Neural cell (in vitro differentiated cells): ENCODE data around the gene LACRT. TPM values are rescaled to one million over a fixed set of nuclear protein-coding genes. Genes with fewer than 3 reads are reported as not detected.

Source experiments
- H2AFZ ChIP-seq: fragments of 200-600, 300-800 bp; sonication (generic), shearing (Covaris generic); 2 replicates; pipeline ENCODE4 v1.6.0; 2014; ENCODE audit warnings: low read depth, mild to moderate bottlenecking, antibody characterized with exemption, low read length, moderate library complexity
- H3F3A ChIP-seq: fragments of 200-600 bp; shearing (Covaris generic); 2 replicates; pipeline ENCODE4 v1.6.1; 2016; ENCODE audit warnings: mild to moderate bottlenecking, moderate library complexity, mixed read lengths, antibody characterized with exemption, low read length; ENCODE audit not compliant: insufficient read depth, poor library complexity, severe bottlenecking
- H3K27ac ChIP-seq: fragments of 200-600, 300-800 bp; sonication (generic), shearing (Covaris generic); 2 replicates; pipeline ENCODE4 v1.5.1; 2014; ENCODE audit warnings: mild to moderate bottlenecking, low read length, moderate library complexity
- H3K27me3 ChIP-seq: fragments of 300-800, 200-600 bp; sonication (generic), shearing (Covaris generic); 2 replicates; pipeline ENCODE4 v1.6.0; 2014; ENCODE audit warnings: mild to moderate bottlenecking, low read depth, low read length, moderate library complexity; ENCODE audit not compliant: insufficient read depth
- H3K36me3 ChIP-seq: fragments of 300-800, 200-600 bp; sonication (generic), shearing (Covaris generic); 2 replicates; pipeline ENCODE4 v1.5.1; 2014; ENCODE audit warnings: mild to moderate bottlenecking, antibody characterized with exemption, low read length, moderate library complexity; ENCODE audit not compliant: insufficient read depth
- H3K4me2 ChIP-seq: fragments of 300-800, 200-600 bp; sonication (generic), shearing (Covaris generic); 2 replicates; pipeline ENCODE4 v1.6.0; 2014; ENCODE audit warnings: mild to moderate bottlenecking, low read length
- H3K4me3 ChIP-seq: fragments of 300-800, 200-600 bp; sonication (generic), shearing (Covaris generic); 2 replicates; pipeline ENCODE4 v1.5.1; 2014; ENCODE audit warnings: mild to moderate bottlenecking, low read length, moderate library complexity
- H3K79me2 ChIP-seq: fragments of 200-600 bp; shearing (Covaris generic); replicated peaks from 2 replicates; pipeline ENCODE4 v1.6.0; 2014; ENCODE audit warnings: mild to moderate bottlenecking, low read length, moderate library complexity; ENCODE audit not compliant: insufficient read depth
- H3K9ac ChIP-seq: fragments of 300-800, 200-600 bp; sonication (generic), shearing (Covaris generic); 2 replicates; pipeline ENCODE4 v1.6.1; 2016; ENCODE audit warnings: mild to moderate bottlenecking, low read length, mixed read lengths
- H3K9me2 ChIP-seq: fragments of 200-600 bp; shearing (Covaris generic); 2 replicates; pipeline ENCODE4 v1.6.1; 2016; ENCODE audit warnings: mild to moderate bottlenecking, low read length, mixed read lengths; ENCODE audit not compliant: insufficient read depth
- H3K9me3 ChIP-seq: fragments of 200-600, 300-800 bp; sonication (generic), shearing (Covaris generic); 2 replicates; pipeline ENCODE4 v1.6.1; 2016; ENCODE audit warnings: mild to moderate bottlenecking, mixed run types, low read length, moderate library complexity, mixed read lengths
- H4K20me1 ChIP-seq: fragments of 200-600 bp; shearing (Covaris generic); 2 replicates; pipeline ENCODE4 v1.6.1; 2016; ENCODE audit warnings: mild to moderate bottlenecking, mixed run types; ENCODE audit not compliant: insufficient read depth
- CTCF ChIP-seq: fragments of 450-650 bp; IDR thresholded peaks from 2 replicates; pipeline ENCODE4 v1.5.1; 2014; ENCODE audit warnings: antibody characterized with exemption, mild to moderate bottlenecking, moderate library complexity; ENCODE audit not compliant: poor library complexity, severe bottlenecking
- EP300 ChIP-seq: fragments of 450-650 bp; conservative IDR thresholded peaks from 2 replicates; pipeline ENCODE4 v1.6.1; 2014; ENCODE audit warnings: antibody characterized with exemption, mild to moderate bottlenecking, moderate library complexity; ENCODE audit not compliant: poor library complexity, severe bottlenecking
- EZH2 ChIP-seq: fragments of 200-600, 300-800 bp; shearing (Covaris generic), sonication (generic); IDR thresholded peaks from 2 replicates; pipeline ENCODE4 v1.6.1; 2014; ENCODE audit warnings: antibody characterized with exemption, low read length, borderline replicate concordance, mild to moderate bottlenecking; ENCODE audit not compliant: insufficient read depth, poor library complexity, severe bottlenecking
- MXI1 ChIP-seq: fragments of 450-650 bp; conservative IDR thresholded peaks from 2 replicates; pipeline ENCODE4 v1.6.1; 2014; ENCODE audit warnings: antibody characterized with exemption, mild to moderate bottlenecking; ENCODE audit not compliant: poor library complexity, severe bottlenecking
- POLR2AphosphoS5 ChIP-seq: IDR thresholded peaks from 2 replicates; pipeline ENCODE4 v1.6.1; 2012
- RAD21 ChIP-seq: fragments of 450-650 bp; conservative IDR thresholded peaks from 2 replicates; pipeline ENCODE4 v1.6.1; 2014; ENCODE audit warnings: antibody characterized with exemption, mild to moderate bottlenecking, moderate library complexity
- REST ChIP-seq: IDR thresholded peaks from 2 replicates; pipeline ENCODE4 v1.6.1; 2012; ENCODE audit warnings: borderline replicate concordance
- SMC3 ChIP-seq: fragments of 450-650 bp; conservative IDR thresholded peaks from 2 replicates; pipeline ENCODE4 v1.6.1; 2014; ENCODE audit warnings: antibody characterized with exemption, mild to moderate bottlenecking, moderate library complexity; ENCODE audit not compliant: poor library complexity
- TAF1 ChIP-seq: IDR thresholded peaks from 2 replicates; pipeline ENCODE4 v1.6.1; 2012; ENCODE audit warnings: low read depth
- polyA plus RNA-seq: library from polyadenylated mRNA; depleted of rRNA; stranded (reverse); fragments of >200 nt; gene quantifications from 2 replicates; pipeline ENCODE4 v1.2.3, GENCODE V29; 2014

The LACRT gene
- polyA plus RNA-seq, 1 donor from 2014 or later = not detected

GRCh38 chr12:54586620-54587019, 48.1 kb downstream of the LACRT start:
- peak overlapping the region; percentile 82 for H3K9ac ChIP-seq
- no peak overlapping the region for H3K27ac ChIP-seq
- H3F3A ChIP-seq = no peaks in the 10 kb centered on the region
- H4K20me1 ChIP-seq = no peaks in the 10 kb centered on the region
- no peaks in the 10 kb centered on the region for H3K27me3 ChIP-seq
- no peaks in the 10 kb centered on the region for H3K9me2 ChIP-seq
- no peaks in the 10 kb centered on the region for H3K9me3 ChIP-seq
- H3K4me2 ChIP-seq = no peak overlapping the region
- no peaks in the 10 kb centered on the region for H3K36me3 ChIP-seq
- peak overlapping the region; percentile 94 for H3K4me3 ChIP-seq
- no peak for TF ChIP-seq CTCF
- no peak for TF ChIP-seq EP300
- H2AFZ ChIP-seq = no peak overlapping the region
- no peaks in the 10 kb centered on the region for H3K79me2 ChIP-seq

- no peaks in the 10 kb centered on the region for H4K20me1 ChIP-seq
- H3K4me2 ChIP-seq = no peak overlapping the region
- H3K27ac ChIP-seq = no peak overlapping the region
- no peak overlapping the region for H3K4me3 ChIP-seq
- H3F3A ChIP-seq = no peaks in the 10 kb centered on the region
- no peak overlapping the region for H3K9ac ChIP-seq
- H2AFZ ChIP-seq = no peak overlapping the region
- H3K9me3 ChIP-seq = no peaks in the 10 kb centered on the region
- no peaks in the 10 kb centered on the region for H3K79me2 ChIP-seq
- no peaks in the 10 kb centered on the region for H3K36me3 ChIP-seq
- no peak for TF ChIP-seq TAF1
- no peak for TF ChIP-seq EZH2
- TF ChIP-seq REST = no peak
- no peak for TF ChIP-seq SMC3
- no peak for TF ChIP-seq CTCF
- no peak for TF ChIP-seq POLR2AphosphoS5
- TF ChIP-seq EP300 = no peak
- no peak for TF ChIP-seq RAD21
- no peak for TF ChIP-seq MXI1
- no peaks in the 10 kb centered on the region for H3K27me3 ChIP-seq
- H3K9me2 ChIP-seq = no peaks in the 10 kb centered on the region
These were observed 49.5 kb downstream of the LACRT start for GRCh38 chr12:54585243-54585642.
